ENCODE measurements around the gene MSI1. TPM values are rescaled to one million over a fixed set of nuclear protein-coding genes. Genes with fewer than 3 reads are reported as not detected.

Gene MSI1
- total RNA-seq, 1 donor from 2014 or later, result 1.3 TPM

DNA sequence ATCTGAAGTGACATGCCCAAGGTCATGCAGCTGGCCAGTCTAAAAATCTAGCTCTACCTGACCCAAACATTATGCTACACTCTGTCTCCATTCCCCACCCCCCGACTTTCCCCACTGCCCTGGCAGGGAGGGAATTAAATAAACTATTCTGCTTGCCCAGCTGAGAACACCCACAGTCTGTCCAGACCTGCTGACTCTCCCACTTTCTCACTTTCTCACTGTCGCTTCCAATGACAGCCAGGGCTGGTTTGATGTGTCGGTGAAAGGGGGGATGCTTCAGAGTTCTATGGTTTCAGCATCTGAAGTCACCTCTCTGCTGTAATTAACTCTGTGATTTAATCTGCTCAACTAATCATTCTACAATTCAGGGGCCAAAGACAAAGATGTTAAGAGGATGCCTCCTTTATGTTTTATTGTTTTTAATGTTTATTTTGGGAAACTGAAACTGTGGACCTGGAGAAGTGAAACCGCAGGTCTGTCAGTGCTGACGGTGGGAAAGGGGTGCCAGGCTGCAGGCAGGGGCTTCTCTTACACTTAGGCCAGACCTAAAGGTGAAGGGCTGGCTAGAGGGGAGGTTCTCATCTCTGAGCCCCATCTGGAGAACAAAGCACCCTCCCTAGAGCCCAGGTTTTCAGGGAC, 8.1 kb upstream of the MSI1 start:
- H3K36me3 Mint-ChIP-seq (ENCODE audit: unreplicated experiment), result no peaks in the 10 kb centered on the region
- H3K4me3 Mint-ChIP-seq (ENCODE audit: unreplicated experiment), result no peak overlapping the region
- no peaks in the 10 kb centered on the region for H3K9me3 Mint-ChIP-seq (ENCODE audit: unreplicated experiment)
- peaks cover 67% of the 10 kb centered on the region for H3K27me3 Mint-ChIP-seq (ENCODE audit: unreplicated experiment)
- no peak for TF ChIP-seq CTCF (IDR thresholded peaks at IDR 0.05)
- no peaks in the 10 kb centered on the region for H3K4me1 Mint-ChIP-seq (ENCODE audit: unreplicated experiment)
- no peak overlapping the region for H3K27ac Mint-ChIP-seq (ENCODE audit: unreplicated experiment)
- DNase-seq (ENCODE audit: extremely low spot score, unreplicated experiment), result no peak

DNA sequence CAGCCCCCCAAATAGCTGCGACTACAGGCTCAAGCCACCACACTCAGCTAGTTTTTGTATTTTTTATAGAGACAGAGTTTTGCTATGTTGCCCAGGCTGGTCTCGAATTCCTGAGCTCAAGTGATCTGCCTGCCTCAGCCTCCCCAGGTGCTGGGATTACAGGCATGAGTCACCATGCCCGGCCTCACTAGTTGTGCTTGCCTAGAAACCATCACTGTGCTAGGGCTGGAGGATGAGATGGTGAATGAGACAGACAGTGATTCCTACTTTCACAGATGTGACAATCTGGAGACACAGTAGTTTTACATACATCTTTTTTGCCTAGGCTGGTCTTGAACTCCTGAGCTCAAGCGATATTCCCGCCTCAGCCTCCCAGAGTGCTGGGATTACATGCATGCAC, 7.5 kb upstream of the MSI1 start:
- H3K27me3 Mint-ChIP-seq (ENCODE audit: unreplicated experiment), result peaks cover 67% of the 10 kb centered on the region
- no peak for TF ChIP-seq CTCF (IDR thresholded peaks at IDR 0.05)
- no peak overlapping the region for H3K27ac Mint-ChIP-seq (ENCODE audit: unreplicated experiment)
- no peaks in the 10 kb centered on the region for H3K9me3 Mint-ChIP-seq (ENCODE audit: unreplicated experiment)
- no peak for DNase-seq (ENCODE audit: extremely low spot score, unreplicated experiment)
- H3K4me3 Mint-ChIP-seq (ENCODE audit: unreplicated experiment), result no peak overlapping the region
- H3K36me3 Mint-ChIP-seq (ENCODE audit: unreplicated experiment), result no peaks in the 10 kb centered on the region
- H3K4me1 Mint-ChIP-seq (ENCODE audit: unreplicated experiment), result no peaks in the 10 kb centered on the region

GRCh38 chr12:120376009-120376408, 7.0 kb upstream of the MSI1 start:
- Mint-ChIP-seq H3K9me3 (ENCODE audit: unreplicated experiment) (no peaks in the 10 kb centered on the region), H3K36me3 (ENCODE audit: unreplicated experiment) (no peaks in the 10 kb centered on the region), H3K4me3 (ENCODE audit: unreplicated experiment) (no peak overlapping the region), H3K27ac (ENCODE audit: unreplicated experiment) (no peak overlapping the region), H3K27me3 (ENCODE audit: unreplicated experiment) (peaks cover 67% of the 10 kb centered on the region), H3K4me1 (ENCODE audit: unreplicated experiment) (no peaks in the 10 kb centered on the region)
- DNase-seq (ENCODE audit: extremely low spot score, unreplicated experiment), result no peak
- no peak for TF ChIP-seq CTCF (IDR thresholded peaks at IDR 0.05)

GRCh38 chr12:120373683-120374082, 4.7 kb upstream of the MSI1 start:
- H3K27me3 Mint-ChIP-seq (ENCODE audit: unreplicated experiment), result peaks cover 77% of the 10 kb centered on the region
- no peak overlapping the region for H3K27ac Mint-ChIP-seq (ENCODE audit: unreplicated experiment)
- no peaks in the 10 kb centered on the region for H3K9me3 Mint-ChIP-seq (ENCODE audit: unreplicated experiment)
- no peak for TF ChIP-seq CTCF (IDR thresholded peaks at IDR 0.05)
- H3K4me3 Mint-ChIP-seq (ENCODE audit: unreplicated experiment), result no peak overlapping the region
- no peak for DNase-seq (ENCODE audit: extremely low spot score, unreplicated experiment)
- H3K36me3 Mint-ChIP-seq (ENCODE audit: unreplicated experiment), result no peaks in the 10 kb centered on the region
- H3K4me1 Mint-ChIP-seq (ENCODE audit: unreplicated experiment), result peaks cover 8% of the 10 kb centered on the region

GRCh38 chr12:120370343-120371243, 1.6 kb upstream of the MSI1 start:
- Mint-ChIP-seq H3K27me3 (ENCODE audit: unreplicated experiment) (peaks cover 73% of the 10 kb centered on the region), H3K4me3 (ENCODE audit: unreplicated experiment) (peak overlapping the region; percentile 72), H3K9me3 (ENCODE audit: unreplicated experiment) (no peaks in the 10 kb centered on the region), H3K4me1 (ENCODE audit: unreplicated experiment) (peaks cover 15% of the 10 kb centered on the region), H3K27ac (ENCODE audit: unreplicated experiment) (no peak overlapping the region), H3K36me3 (ENCODE audit: unreplicated experiment) (no peaks in the 10 kb centered on the region)
- DNase-seq (ENCODE audit: extremely low spot score, unreplicated experiment), result no peak
- no peak for TF ChIP-seq CTCF (IDR thresholded peaks at IDR 0.05)

All from osteocyte (in vitro differentiated cells).